Rectal smooth muscle tissue (tissue), 1 donor: ENCODE results near the gene MAZ.

Source experiments
- H3K27ac ChIP-seq: one replicate; pipeline ENCODE4 v1.7.0; 2013; ENCODE audit warnings: low read depth, low read length, inconsistent platforms
- H3K27me3 ChIP-seq: one replicate; pipeline ENCODE4 v1.7.0; 2013; ENCODE audit warnings: low read length; ENCODE audit not compliant: control insufficient read depth, insufficient read depth
- H3K36me3 ChIP-seq: one replicate; pipeline ENCODE4 v1.7.0; 2013; ENCODE audit warnings: low read length; ENCODE audit not compliant: control insufficient read depth, insufficient read depth
- H3K4me1 ChIP-seq: one replicate; pipeline ENCODE4 v1.7.0; 2013; ENCODE audit warnings: low read length; ENCODE audit not compliant: control insufficient read depth, insufficient read depth
- H3K4me3 ChIP-seq: one replicate; pipeline ENCODE4 v1.7.0; 2013; ENCODE audit warnings: low read length
- H3K9ac ChIP-seq: one replicate; pipeline ENCODE4 v1.7.0; 2013; ENCODE audit warnings: low read length

MAZ gene

GRCh38 chr16:29843931-29844330 lies 37.6 kb downstream of the MAZ start:
- H3K27ac ChIP-seq, result no peak overlapping the region
- no peaks in the 10 kb centered on the region for H3K27me3 ChIP-seq
- no peaks in the 10 kb centered on the region for H3K4me1 ChIP-seq
- H3K4me3 ChIP-seq, result no peak overlapping the region
- peaks cover 55% of the 10 kb centered on the region for H3K36me3 ChIP-seq
- no peak overlapping the region for H3K9ac ChIP-seq

GRCh38 chr16:29844575-29845331 lies 38.4 kb downstream of the MAZ start:
- H3K9ac ChIP-seq, result no peak overlapping the region
- no peak overlapping the region for H3K4me3 ChIP-seq
- H3K27ac ChIP-seq, result peak overlapping the region; percentile 10
- no peaks in the 10 kb centered on the region for H3K4me1 ChIP-seq
- H3K36me3 ChIP-seq, result peaks cover 50% of the 10 kb centered on the region
- no peaks in the 10 kb centered on the region for H3K27me3 ChIP-seq

GRCh38 chr16:29845656-29846055 lies 39.3 kb downstream of the MAZ start:
- Histone ChIP-seq H3K27ac (no peak overlapping the region), H3K36me3 (peaks cover 43% of the 10 kb centered on the region), H3K9ac (no peak overlapping the region), H3K4me1 (no peaks in the 10 kb centered on the region), H3K27me3 (no peaks in the 10 kb centered on the region), H3K4me3 (no peak overlapping the region)

- peak overlapping the region; percentile 14 for H3K27ac ChIP-seq
- H3K9ac ChIP-seq, result no peak overlapping the region
- H3K27me3 ChIP-seq, result no peaks in the 10 kb centered on the region
- no peak overlapping the region for H3K4me3 ChIP-seq
- H3K36me3 ChIP-seq, result peaks cover 33% of the 10 kb centered on the region
- no peaks in the 10 kb centered on the region for H3K4me1 ChIP-seq
Measured at GRCh38 chr16:29848420-29849297, 42.3 kb downstream of the MAZ start.

GRCh38 chr16:29849505-29849904 lies 43.2 kb downstream of the MAZ start:
- Histone ChIP-seq H3K9ac (no peak overlapping the region), H3K36me3 (peaks cover 29% of the 10 kb centered on the region), H3K27ac (no peak overlapping the region)

GRCh38 chr16:29850998-29851397 lies 44.7 kb downstream of the MAZ start:
- Histone ChIP-seq H3K9ac (no peak overlapping the region), H3K4me1 (no peaks in the 10 kb centered on the region), H3K27ac (no peak overlapping the region), H3K36me3 (peaks cover 15% of the 10 kb centered on the region), H3K27me3 (no peaks in the 10 kb centered on the region), H3K4me3 (no peak overlapping the region)

More at GRCh38 chr16:29849505-29849904, 43.2 kb downstream of the MAZ start:
- Histone ChIP-seq H3K27me3 (no peaks in the 10 kb centered on the region), H3K4me1 (no peaks in the 10 kb centered on the region), H3K4me3 (no peak overlapping the region)

- no peak overlapping the region for H3K27ac ChIP-seq
- no peak overlapping the region for H3K4me3 ChIP-seq
- H3K4me1 ChIP-seq, result no peaks in the 10 kb centered on the region
- peaks cover 3% of the 10 kb centered on the region for H3K36me3 ChIP-seq
- no peaks in the 10 kb centered on the region for H3K27me3 ChIP-seq
- H3K9ac ChIP-seq, result no peak overlapping the region
Measured at GRCh38 chr16:29852654-29853053, 46.3 kb downstream of the MAZ start.

- no peaks in the 10 kb centered on the region for H3K4me1 ChIP-seq
- peaks cover 11% of the 10 kb centered on the region for H3K36me3 ChIP-seq
- H3K27me3 ChIP-seq, result no peaks in the 10 kb centered on the region
- no peak overlapping the region for H3K27ac ChIP-seq
- no peak overlapping the region for H3K4me3 ChIP-seq
- H3K9ac ChIP-seq, result no peak overlapping the region
Measured at GRCh38 chr16:29854520-29855100, 48.3 kb downstream of the MAZ start.

GRCh38 chr16:29857133-29857760 lies 50.9 kb downstream of the MAZ start:
- Histone ChIP-seq H3K9ac (no peak overlapping the region), H3K4me1 (peaks cover 2% of the 10 kb centered on the region)

GRCh38 chr16:29858149-29858849 lies 52.0 kb downstream of the MAZ start:
- peaks cover 24% of the 10 kb centered on the region for H3K36me3 ChIP-seq
- peaks cover 2% of the 10 kb centered on the region for H3K4me1 ChIP-seq
- H3K27me3 ChIP-seq, result no peaks in the 10 kb centered on the region
- H3K4me3 ChIP-seq, result no peak overlapping the region
- no peak overlapping the region for H3K9ac ChIP-seq
- no peak overlapping the region for H3K27ac ChIP-seq

More at GRCh38 chr16:29857133-29857760, 50.9 kb downstream of the MAZ start:
- Histone ChIP-seq H3K36me3 (peaks cover 24% of the 10 kb centered on the region), H3K27ac (no peak overlapping the region), H3K27me3 (no peaks in the 10 kb centered on the region), H3K4me3 (no peak overlapping the region)

- H3K27ac ChIP-seq, result no peak overlapping the region
- peaks cover 2% of the 10 kb centered on the region for H3K4me1 ChIP-seq
- H3K27me3 ChIP-seq, result no peaks in the 10 kb centered on the region
- H3K36me3 ChIP-seq, result peaks cover 24% of the 10 kb centered on the region
- no peak overlapping the region for H3K9ac ChIP-seq
- no peak overlapping the region for H3K4me3 ChIP-seq
Measured at GRCh38 chr16:29858974-29859373, 52.6 kb downstream of the MAZ start.
